SIG-M5 (cell line): ENCODE measurements around the gene SULT1C4.
"Not testable (repeated sequence)": the region's sequence is repeated elsewhere in the genome, so short reads cannot be mapped to it uniquely, and the experiment has no call there.

Source experiments
- DNase-seq: peaks from one replicate; lab custom pipeline; 2025; lab: John Stamatoyannopoulos, UW

SULT1C4 gene

DNA sequence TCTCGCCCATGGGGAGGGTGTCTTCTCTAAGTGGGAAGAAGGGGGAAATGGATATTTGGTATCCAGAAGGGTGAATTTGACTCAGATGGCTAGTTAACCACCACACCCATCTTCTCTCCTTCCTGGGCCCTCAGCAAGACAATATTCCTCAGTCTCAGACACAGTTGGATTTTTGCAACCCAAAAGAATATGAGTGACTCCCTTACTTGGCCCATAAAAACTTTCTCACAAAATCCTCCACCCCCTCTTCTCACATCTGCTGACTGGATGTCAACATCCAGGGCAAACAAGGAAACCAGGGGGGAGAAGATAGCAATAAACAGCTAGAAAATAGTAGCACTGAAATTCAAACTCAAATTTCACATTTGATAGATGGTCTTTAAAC lies 35.9 kb downstream of the SULT1C4 start:
- no peak for DNase-seq

DNA sequence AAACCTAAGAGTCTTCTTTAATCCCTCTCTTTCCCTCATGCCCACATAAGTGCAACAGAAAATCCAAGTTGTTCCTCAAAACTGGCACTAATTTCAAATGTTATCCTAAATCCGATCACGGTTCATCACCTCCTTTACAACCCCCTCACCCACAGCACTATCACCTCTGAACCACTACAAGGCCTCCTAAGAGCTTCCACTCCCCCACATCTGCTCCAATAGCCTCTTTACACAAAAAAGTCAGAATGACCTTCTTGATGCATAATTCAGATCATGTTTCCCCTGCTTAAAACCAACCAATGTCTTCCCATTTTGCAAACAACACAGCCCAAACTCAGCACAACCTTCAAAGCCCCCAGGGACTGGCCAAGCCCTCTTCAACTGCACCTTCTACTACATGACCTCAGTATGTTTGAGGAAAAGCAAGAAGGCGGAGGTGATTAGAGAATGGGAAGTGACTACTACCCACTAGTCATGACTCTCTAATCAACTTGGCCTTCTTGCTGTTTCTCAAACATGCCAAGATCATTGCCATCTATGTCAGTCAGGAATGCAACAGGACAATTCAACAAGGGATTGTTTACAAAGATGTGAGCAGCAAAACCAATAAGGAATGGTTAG lies 36.6 kb downstream of the SULT1C4 start:
- DNase-seq, result no peak

DNA sequence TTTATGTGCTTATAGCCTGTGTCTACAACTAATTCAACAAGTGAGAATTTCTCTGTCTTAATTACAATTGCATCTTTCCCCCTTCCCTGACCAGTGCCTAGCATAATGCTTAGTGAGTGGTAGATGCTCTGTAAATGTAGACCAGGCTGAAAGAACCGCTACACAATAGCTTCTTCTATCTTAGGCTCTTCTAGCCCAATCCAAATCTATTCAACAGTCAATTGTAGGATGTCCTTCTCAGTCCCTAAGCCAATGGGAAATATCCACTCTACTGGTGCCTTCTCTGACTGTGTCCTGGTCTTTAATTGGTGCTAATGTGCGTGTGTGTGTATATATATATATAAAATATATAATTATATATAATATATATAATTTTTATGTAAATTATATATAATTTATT lies 37.2 kb downstream of the SULT1C4 start:
- no peak for DNase-seq

DNA sequence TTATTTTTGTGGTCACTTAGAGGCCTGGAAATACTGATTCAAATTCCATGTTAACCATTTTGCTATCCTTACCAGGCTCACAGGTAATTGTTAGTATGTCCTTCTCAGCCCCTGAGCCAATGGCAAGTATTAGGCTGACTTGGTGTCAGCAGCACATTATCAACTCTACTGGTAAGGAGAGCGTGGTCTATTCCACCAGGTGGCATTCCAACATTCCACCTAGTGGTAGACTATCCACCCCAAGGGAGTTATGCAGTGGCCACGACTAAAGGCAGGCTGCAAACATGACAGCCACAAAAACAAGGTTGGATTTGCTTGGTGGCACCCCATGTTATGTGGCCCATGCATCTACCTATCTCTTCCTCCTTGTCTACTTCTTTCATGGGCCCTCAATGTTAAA lies 39.5 kb downstream of the SULT1C4 start:
- DNase-seq, result no peak

- DNase-seq, result no peak
Measured at GRCh38 chr2:108418416-108418815, 40.7 kb downstream of the SULT1C4 start.

GRCh38 chr2:108423067-108423466 lies 45.3 kb downstream of the SULT1C4 start:
- DNase-seq, result no peak

GRCh38 chr2:108423502-108424251 lies 45.9 kb downstream of the SULT1C4 start:
- no peak for DNase-seq

- no peak for DNase-seq
Measured at GRCh38 chr2:108428286-108429009, 50.7 kb downstream of the SULT1C4 start.

GRCh38 chr2:108435578-108435977 lies 57.8 kb downstream of the SULT1C4 start:
- not testable (repeated sequence) for DNase-seq

DNA sequence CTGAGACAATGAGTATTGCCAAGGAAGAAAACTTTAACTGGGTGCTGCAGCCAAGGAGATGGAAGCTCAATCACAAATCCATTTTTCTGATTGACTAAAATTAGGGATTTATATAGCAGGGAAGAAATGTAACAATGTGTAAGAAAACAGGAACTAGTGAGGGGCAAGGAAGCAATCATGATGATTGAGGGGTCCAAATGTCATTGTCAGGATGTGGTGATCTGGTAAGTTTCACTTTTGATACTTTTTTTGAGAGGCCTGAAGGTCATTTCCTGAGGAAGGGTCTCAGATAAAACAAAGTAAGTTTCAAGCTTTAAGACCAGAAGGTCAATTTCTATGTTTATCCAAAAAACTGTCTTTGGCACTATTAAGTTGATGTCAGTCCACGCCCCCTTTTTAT lies 59.2 kb downstream of the SULT1C4 start:
- no peak for DNase-seq
